Inferior parietal cortex (tissue), 1 donor: ENCODE results near the gene MEGF11.
A peak's percentile ranks its signal among the peaks of the same experiment; 100 is the strongest.

Experiments used
- DNase-seq: peaks from one replicate; pipeline ENCODE4 v3.0.0-alpha.2; 2016; ENCODE audit errors: extremely low spot score

MEGF11 gene

DNA sequence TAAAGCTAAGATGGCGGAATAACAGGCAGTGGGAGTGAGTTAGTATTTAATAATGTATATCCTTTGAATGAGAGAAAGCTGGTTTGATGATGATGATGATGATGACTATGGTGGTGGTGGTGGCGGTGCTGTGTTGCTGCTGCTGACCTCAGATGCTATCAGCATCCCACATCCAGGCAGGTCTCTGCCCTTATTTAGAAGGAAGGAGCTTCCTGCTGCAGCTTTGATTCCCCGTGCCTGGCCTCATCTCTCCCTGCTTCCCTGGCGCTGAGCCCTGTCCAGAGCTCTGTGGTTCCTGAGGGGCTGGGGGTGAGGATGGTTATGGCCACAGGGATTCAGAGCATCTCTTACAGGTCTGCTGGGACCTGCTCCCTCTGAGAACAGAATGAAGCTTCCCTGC, 311.1 kb downstream of the MEGF11 start:
- no peak for DNase-seq

DNA sequence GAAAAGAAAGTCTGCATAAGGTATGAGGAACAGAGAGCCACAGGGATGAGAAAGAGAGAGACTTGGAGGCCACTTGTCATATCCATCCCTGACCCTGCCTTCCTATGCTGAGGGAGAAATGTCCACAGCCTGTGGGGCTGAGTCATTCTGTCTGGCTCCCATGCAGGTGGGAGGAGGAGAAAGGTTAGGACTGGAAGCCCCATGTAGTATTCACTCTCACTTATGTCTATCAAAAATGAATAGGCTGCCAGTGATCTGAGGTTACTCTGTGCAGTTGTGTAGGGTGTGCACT, 313.0 kb downstream of the MEGF11 start:
- DNase-seq: no peak

DNA sequence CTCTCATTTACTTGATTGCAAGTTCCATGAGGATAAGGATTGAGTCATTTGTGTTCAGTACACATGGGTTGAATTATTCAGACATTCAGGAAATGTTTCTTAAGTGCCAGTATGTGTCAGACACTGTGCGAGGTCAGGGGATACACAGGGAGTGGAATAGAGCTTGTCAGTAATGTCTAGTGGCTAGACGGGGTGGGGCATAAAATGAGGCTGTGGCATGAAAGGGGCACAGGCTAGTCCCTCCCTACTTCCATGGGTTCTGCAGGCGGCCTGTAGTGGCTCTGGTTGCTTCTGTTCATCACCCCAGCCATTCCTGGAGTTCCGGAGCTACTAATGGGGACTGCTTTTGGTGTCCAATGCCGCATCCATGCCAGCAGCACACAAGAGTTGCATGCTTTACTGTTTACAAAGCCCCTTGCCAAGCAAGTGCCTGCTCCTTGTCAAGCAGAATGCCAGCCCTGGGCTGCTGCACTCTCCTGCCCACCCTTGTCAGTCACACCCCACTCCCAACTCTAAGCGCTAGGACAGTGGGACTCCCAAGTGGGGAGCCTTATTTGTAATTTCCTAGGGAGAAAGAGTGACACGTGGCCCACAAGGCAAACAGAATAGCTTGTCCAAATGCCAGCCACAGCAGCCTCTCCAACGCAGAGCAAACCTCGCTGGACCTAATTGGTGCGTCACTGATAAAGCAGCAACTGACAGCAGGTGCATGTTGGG, 313.5 kb downstream of the MEGF11 start:
- no peak for DNase-seq

DNA sequence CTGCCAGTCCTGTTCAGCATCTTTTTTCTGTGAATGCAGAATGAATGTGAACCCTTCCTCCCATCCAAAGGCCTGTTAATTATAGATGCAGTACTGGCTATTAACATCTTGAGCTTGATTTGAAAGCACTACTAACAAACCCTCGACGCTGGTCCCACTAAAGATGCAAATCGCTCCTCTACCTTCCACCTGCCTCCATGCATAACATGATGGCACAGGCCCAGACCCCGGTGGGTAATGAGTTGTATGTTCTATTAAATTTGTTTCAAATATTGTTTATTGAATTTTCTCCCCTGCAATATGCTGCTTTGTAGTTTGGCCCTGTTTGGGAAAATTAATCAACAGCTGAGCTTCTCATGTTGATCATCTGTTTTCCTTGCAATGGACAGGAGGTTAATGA, 314.9 kb downstream of the MEGF11 start:
- no peak for DNase-seq

DNA sequence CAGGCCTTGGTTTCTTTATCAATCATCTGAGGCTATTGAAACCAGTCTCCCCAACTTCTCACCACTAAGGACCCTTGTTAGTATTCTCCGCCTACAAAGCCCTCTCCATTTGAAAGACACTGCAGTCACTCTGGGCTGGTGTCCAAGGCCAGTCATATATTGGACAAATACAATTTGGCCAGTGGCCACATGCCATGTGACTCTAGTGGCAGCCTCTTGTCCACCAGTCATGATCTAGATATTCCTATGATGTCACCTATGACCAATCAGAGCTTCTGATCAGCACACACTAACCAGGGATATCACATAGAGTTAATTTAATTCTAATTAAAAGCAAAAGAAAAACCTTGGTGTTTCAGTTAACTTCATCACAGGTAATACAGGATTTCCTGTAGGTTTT, 316.1 kb downstream of the MEGF11 start:
- peak; percentile 39 for DNase-seq

DNA sequence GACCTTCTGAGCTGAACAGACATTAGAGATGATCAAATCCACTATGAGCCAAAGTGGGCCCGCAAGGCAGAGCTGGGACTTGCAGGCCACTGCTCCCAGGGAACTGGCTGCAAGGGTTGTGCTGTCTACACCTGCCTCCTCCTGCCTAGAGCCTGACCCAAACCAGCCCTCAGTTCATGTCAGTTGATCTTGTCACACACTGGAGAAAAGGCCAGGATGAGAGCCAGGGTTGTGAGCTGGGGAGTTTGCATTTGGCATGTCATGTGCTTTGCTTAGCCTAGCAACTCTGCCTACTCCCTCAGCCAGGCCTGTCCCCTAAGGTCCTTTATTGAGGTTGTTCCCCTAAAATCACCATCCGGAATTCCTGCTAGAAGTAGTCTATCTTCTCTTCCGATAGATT, 316.5 kb downstream of the MEGF11 start:
- no peak for DNase-seq

DNA sequence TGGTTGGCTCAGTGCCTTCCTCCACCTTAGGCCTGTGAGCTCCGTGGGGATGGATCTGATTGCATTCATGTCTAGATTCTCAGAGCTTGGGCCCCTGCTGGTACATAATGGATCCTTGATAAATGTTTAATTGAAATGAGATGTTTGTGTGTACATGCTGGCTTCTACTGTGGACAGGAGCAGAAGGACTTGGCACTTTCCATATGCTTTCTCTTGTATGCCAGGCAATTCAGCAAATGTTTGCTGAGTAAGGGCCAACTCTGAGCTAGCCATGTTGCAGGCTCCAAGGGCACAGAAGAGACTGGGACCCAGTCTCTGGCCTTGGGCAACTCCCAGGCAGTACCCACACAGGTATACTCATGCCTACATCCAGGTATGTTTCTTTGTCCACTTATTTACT, 317.3 kb downstream of the MEGF11 start:
- DNase-seq: no peak

DNA sequence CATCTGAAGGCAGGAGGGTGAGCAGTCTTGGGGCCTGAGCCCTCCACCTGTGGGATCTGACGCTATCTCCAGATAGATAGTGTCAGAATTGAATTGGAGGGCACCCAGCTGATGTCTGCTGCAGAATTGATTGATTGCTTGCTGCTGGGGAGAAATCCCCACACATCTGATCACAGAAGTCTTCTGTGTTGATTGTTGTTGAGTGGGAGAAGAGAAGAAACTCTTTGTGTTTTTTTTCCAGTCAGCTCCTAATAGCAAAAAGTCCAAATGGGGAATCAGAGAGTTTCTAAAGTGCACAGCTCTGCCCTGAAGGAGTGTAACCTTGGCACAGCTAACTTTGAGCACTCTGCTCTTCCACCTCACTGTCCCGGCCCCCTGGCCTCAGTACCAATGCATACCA, 318.2 kb downstream of the MEGF11 start:
- DNase-seq: no peak

DNA sequence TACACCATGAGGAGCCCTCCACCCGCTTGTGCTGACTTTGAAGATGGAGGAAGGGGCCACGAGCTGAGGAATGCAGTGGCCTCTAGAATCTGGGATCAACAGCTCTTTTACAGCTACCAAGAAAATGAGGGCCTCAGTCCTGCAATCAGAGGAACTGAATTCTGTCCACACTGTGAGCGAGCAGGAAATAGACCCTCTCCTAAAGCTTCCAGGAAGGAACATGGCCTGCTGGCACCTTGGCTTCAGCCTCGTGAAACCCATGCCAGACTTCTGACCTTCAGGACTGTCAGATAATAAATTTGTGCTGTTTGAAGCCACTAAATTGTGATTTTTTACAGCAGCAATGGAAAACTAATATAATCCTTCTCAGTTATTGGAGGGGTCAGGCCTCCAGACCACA, 322.3 kb downstream of the MEGF11 start:
- DNase-seq: no peak

DNA sequence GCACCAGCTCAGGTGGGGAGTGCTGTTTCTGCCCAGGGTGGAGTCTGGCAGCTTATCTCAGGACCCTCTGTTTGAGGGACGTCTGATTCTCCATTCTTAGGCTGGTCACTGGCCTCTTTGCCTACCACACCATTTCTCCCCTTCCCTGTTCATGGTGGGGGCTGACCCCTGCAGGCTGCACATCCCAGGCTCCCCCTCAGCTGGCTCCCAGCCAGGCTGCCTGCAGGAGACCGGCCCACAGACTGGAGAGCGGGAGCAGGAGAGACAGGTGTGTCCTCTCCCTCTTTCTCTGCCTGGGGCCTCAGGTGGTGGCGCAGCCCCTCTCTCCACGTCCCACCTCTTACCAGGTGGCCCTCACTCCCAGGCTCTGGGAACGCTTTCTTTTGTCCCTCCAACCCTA, 323.4 kb downstream of the MEGF11 start:
- DNase-seq: no peak

DNA sequence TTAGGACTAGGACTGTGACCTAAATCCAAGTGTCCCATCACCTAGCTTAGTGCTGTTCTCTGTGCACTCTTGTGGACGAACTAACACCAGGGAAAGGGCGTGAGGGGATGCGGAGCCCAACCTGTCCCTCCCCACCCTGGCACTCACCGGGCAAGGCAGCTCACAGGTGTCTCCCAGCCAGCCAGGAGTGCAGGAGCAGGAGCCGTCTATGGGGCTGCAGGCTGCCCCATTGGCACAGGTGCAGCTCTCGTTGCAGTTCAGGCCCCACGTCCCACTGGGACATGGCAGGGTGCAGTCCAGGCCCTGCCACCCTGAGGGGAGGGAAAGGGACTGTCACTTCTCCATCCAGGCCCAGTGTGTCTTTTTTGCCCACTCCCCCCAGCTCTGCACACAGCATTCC, 324.0 kb downstream of the MEGF11 start:
- no peak for DNase-seq

DNA sequence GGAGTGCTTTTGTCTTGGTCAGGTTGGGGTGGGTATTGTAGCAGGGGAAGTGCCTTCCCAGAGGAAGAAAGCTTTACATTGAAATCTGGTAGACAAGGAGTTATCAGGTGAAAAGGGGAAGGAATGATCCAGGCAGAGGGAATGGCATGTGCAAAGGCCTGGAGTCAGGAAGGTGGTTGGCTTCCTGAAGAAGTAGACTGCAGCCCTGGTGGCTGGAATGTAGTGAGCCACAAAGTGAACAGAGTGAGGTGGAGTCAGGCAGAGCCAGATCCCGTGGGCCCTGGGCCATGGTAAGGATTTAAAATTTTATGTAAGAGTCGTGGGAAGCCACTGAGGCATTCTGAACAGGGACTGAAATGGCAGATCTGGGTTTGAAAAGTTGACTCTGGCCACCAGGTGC, 326.0 kb downstream of the MEGF11 start:
- DNase-seq: no peak

DNA sequence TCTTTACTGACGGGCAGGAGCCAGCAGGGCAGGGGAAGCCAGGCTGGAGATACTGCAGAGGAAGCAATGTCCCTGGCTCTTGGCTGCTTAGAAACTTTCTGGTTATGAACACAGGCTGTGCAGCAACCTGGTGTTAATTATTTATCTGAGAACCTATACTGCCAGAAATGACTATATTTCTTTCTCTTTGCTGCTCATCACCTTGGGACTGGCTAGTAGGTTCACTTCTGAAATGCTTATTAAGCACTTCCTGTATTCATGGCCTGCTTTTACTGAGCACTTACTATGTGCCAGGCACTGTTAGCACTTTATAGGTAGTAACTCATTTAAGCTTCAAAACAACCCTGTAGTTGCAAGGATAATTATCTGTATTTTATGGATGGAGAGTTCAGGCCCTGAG, 326.7 kb downstream of the MEGF11 start:
- DNase-seq: no peak

DNA sequence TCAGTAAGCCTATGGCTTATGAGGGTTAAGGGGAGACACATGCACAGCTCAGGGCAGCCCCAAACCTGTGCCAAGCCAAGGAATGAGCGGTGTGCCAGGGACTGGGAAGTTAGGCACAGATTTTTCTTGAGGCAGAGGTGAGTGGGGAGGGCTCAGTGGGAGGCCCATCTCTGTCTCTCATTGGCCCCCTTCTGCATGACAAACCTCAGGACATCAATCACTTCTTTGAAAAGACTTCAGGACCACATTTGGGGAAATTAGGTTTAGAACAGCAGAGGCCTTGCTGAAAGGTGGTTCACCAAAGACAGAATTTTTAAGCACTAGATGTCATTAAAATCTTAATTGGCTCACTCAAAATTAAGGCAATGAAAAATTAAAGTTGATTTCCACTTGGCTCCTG, 327.1 kb downstream of the MEGF11 start:
- no peak for DNase-seq

DNA sequence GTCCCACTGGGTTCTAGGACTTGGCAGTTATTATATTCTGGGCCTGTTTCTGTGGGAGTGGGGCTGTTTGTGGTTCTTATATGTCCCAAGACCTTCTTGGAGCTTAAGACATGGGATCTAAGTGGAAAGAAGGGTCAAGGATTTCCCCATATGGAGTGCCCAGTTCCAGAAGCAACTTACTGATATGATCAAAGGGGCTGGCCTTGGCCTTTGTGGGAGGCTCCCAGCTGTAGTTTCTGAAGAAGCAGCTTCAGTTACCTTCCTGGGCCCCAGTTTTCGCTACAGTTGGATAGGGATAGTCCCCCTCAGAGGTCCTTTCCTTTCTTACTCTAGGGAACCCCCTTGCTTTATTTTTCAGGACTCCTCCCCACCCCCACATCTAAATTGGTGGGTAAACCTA, 328.2 kb downstream of the MEGF11 start:
- no peak for DNase-seq

DNA sequence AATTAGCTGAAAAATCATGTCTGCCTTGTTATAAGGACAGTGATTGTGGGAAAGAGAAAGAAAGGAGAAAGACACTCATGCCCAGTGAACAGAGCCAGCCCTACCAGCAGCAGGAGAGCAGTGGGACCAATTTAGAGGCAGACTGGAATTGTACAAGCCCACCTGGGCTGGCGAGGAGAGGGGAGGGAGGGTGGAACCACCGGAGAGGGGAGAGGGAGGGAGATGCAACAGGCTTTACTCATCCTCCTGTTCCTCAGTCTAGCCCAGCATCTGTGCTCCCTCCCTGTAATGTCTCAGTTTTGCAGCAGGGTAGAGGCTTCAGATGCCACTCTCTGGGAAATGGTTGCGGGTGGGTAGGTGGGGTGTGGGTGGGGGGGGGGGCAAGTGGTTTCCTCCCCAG, 329.5 kb downstream of the MEGF11 start:
- no peak for DNase-seq

DNA sequence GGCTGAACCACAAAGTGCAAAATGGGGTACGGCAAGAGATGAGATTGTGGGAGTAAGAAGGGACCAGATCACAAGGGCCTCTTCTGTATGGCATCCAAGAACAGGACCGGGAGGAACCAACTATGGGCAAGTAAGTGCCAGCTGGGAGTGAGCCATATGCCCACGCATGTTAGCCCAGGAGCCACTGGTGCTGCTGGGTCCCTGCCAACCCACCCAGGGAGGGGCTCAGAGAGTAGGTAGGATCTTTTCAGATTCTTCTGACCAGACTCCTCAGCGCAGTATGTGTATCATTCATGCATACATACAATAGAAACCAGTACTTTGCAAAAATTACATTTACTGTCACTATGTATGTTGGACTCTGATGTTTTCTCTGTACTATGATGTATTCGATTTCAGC, 330.3 kb downstream of the MEGF11 start:
- DNase-seq: no peak

DNA sequence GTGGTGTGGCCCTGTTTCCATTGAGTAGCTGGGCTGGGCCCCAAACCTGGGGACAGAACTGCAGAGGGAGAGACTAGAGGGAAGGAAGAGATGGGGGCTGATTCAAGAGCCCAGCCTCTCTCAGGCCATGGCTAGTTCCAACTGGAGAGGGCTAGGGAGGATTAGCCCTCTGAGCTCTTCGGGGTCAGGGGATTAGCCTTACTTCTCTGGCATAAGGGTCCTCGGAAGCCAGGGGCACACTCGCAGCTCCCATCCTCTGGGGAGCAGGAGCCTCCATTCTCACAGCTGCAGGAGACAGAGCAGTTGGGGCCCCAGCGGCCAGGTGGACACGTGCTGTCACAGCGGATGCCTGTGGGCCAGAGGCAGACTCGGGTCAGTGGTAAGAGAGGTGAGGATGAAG, 330.9 kb downstream of the MEGF11 start:
- no peak for DNase-seq

DNA sequence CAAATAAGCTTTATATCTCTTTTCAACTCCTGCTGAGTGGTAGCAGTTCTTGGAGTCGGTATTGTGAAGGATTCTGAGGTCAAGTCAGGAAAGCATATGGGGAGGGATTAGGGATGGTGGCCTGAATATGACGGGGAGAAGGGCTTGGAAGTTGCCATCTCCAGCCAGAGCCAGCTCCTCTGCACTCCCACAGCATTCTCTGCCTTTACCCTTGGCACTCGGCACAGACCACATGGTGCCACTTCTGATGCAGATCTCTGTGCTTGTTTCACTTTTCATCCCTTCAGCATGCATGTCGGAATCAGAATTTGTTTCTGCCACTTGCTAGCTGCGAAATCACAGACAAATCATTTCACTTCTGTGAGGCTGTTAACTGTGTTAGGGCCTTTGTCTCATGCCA, 331.8 kb downstream of the MEGF11 start:
- no peak for DNase-seq

DNA sequence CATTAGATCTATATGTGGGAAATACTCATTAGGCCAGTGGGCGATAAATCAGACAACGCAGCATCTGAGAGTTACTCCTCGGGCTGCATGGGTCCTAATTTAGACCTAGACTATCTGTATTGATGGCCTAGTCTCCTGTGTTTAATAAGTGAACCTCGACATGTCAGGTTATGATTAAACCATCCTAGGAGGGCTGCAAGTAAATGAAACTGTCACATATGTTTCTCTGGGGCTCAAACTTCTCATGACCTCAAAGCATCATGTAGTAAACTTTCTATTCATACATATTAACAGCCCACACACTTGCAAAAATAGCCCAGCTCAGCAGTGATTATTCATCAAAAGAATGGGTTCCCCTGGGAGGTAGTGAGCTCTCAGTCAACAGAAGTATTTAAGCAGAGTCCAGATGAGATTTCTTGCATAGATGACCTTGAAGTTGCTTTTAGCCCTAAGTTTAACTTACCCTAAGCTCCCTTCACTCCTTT, 332.7 kb downstream of the MEGF11 start:
- DNase-seq: no peak

DNA sequence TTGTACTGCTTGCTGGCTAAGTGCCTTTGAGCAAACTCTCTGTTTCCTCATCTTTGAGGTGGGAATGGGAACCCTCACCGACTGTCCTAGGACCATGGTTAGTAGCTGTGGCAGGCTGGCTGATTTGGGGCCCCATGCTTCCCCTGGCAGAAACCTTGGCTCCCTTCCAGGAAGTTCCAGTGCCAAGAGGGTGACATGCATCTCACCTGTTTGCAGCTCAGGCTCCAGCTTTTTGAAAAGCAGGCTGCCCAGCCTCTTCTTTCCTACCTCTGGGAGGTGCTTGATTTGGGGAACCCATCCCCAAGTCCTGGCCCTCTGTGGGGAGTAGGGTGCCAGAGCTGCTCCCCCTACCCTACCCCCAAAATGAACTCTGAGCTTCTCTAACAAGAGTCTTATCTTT, 333.4 kb downstream of the MEGF11 start:
- DNase-seq: no peak

DNA sequence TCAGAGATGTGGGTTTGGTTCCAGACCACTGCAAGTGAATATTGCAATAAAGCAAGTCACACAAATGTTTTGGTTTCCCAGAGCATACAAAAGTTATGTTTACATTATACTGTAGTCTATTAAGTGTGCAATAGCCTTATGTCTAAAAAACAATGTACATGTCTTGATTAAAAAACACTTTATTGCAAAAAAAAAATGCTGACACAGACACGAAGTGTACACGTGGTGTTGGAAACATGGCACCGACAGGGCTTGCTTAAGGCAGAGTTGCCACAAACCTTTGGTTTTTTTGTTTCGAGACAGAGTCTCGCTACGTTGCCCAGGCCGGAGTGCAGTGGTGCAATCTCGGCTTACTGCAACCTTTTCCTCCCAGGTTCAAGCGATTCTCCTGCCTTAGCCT, 334.2 kb downstream of the MEGF11 start:
- DNase-seq: no peak

DNA sequence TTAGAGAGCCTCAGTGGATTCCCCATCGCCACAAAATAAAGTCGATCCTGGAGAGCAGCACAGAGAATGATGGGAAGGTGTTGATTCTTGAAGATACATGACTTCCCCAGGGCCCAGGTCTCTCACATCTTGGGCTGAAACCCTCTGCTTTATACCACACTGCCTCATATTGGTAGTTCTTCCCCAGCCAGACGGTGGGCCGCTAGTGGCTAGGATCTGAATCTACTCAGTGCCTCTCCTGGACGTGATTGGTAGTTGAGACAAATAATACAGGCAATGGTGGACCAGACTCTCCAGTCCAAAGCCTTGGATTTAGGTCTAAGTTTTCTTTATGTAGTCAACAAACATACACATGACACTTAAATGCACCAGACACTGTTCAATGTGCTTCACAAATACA, 334.6 kb downstream of the MEGF11 start:
- no peak for DNase-seq

DNA sequence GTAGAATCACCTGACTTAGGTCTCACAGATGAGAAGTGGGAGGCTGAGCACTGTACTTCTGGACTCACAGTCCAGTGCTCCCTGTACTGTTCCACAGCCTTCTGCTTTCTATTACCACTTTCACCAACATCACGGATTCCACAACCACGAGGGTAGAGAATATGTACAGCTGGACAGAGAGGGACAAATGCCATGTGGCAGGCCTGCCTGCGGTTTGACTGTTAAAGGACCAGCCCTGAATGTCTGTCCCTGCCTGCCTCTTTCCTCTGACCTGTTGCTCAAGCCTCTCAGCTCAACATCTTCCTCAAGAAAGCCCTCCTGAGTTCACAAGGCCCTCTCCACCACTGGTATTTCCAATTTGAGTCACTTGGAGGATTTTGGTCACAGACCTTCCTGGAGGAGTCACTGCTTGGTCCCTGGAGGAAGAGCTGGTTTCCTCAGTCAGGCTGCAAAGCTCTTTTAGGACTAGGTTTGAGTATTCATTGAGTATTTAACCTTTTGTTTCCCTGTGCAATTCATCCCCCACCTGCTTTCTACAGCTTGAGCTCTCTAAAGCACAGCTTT, 335.1 kb downstream of the MEGF11 start:
- no peak for DNase-seq
